Effector memory CD4-positive, alpha-beta T cell (primary cell): Measurements from ENCODE around the gene DDX4.

Source experiments
- DNase-seq, 3 donors: peaks; one replicate each; pipeline ENCODE4 v3.0.0-alpha.2; 2020
- H3K27ac ChIP-seq: 2 replicates; pipeline ENCODE4 v1.7.0; 2013; ENCODE audit warnings: mild to moderate bottlenecking, low read length, moderate library complexity; ENCODE audit not compliant: insufficient read depth, poor library complexity, severe bottlenecking
- H3K27me3 ChIP-seq: replicated peaks from 2 replicates; pipeline ENCODE4 v1.7.0; 2013; ENCODE audit warnings: mild to moderate bottlenecking, low read length; ENCODE audit not compliant: insufficient read depth, control insufficient read depth, poor library complexity, severe bottlenecking
- H3K36me3 ChIP-seq: 2 replicates; pipeline ENCODE4 v1.7.0; 2013; ENCODE audit warnings: mild to moderate bottlenecking, low read length, moderate library complexity; ENCODE audit not compliant: control insufficient read depth, insufficient read depth
- H3K4me1 ChIP-seq: 2 replicates; pipeline ENCODE4 v1.7.0; 2013; ENCODE audit warnings: low read length, mild to moderate bottlenecking; ENCODE audit not compliant: control insufficient read depth, insufficient read depth, poor library complexity, severe bottlenecking
- H3K4me3 ChIP-seq: 2 replicates; pipeline ENCODE4 v1.7.0; 2013; ENCODE audit warnings: low read length, low read depth, mild to moderate bottlenecking; ENCODE audit not compliant: insufficient read depth, poor library complexity, severe bottlenecking
- H3K9me3 ChIP-seq: 2 replicates; pipeline ENCODE4 v1.7.0; 2013; ENCODE audit warnings: mild to moderate bottlenecking, low read length, moderate library complexity; ENCODE audit not compliant: control insufficient read depth

Gene DDX4

GRCh38 chr5:55857247-55857640 is 119.4 kb downstream of the DDX4 start:
- Histone ChIP-seq H3K27me3 (no peaks in the 10 kb centered on the region), H3K9me3 (no peaks in the 10 kb centered on the region), H3K36me3 (no peaks in the 10 kb centered on the region), H3K4me1 (peaks cover 14% of the 10 kb centered on the region), H3K4me3 (no peak overlapping the region), H3K27ac (no peak overlapping the region)
- no peak for DNase-seq

- peaks cover 14% of the 10 kb centered on the region for H3K4me1 ChIP-seq
- no peaks in the 10 kb centered on the region for H3K27me3 ChIP-seq
- H3K27ac ChIP-seq: no peak overlapping the region
- no peak overlapping the region for H3K4me3 ChIP-seq
- H3K36me3 ChIP-seq: no peaks in the 10 kb centered on the region
- no peak for DNase-seq
- H3K9me3 ChIP-seq: no peaks in the 10 kb centered on the region
Observed at GRCh38 chr5:55858104-55858503, 120.2 kb downstream of the DDX4 start.

- H3K27me3 ChIP-seq: no peaks in the 10 kb centered on the region
- no peak overlapping the region for H3K27ac ChIP-seq
- no peak for DNase-seq
Observed at GRCh38 chr5:55860288-55860687, 122.4 kb downstream of the DDX4 start.

GRCh38 chr5:55860709-55861108 is 122.8 kb downstream of the DDX4 start:
- H3K4me1 ChIP-seq: peaks cover 14% of the 10 kb centered on the region
- DNase-seq: no peak

More at GRCh38 chr5:55860288-55860687, 122.4 kb downstream of the DDX4 start:
- Histone ChIP-seq H3K4me3 (no peak overlapping the region), H3K36me3 (no peaks in the 10 kb centered on the region), H3K4me1 (peaks cover 14% of the 10 kb centered on the region), H3K9me3 (no peaks in the 10 kb centered on the region)

GRCh38 chr5:55864606-55865541 is 127.0 kb downstream of the DDX4 start:
- H3K27ac ChIP-seq: no peak overlapping the region
- H3K27me3 ChIP-seq: no peaks in the 10 kb centered on the region
- H3K4me3 ChIP-seq: no peak overlapping the region
- H3K36me3 ChIP-seq: no peaks in the 10 kb centered on the region
- DNase-seq: no peak
- no peaks in the 10 kb centered on the region for H3K4me1 ChIP-seq
- no peaks in the 10 kb centered on the region for H3K9me3 ChIP-seq

More at GRCh38 chr5:55860709-55861108, 122.8 kb downstream of the DDX4 start:
- Histone ChIP-seq H3K36me3 (no peaks in the 10 kb centered on the region), H3K27me3 (no peaks in the 10 kb centered on the region), H3K27ac (no peak overlapping the region), H3K4me3 (no peak overlapping the region), H3K9me3 (no peaks in the 10 kb centered on the region)

GRCh38 chr5:55865831-55866230 is 128.0 kb downstream of the DDX4 start:
- H3K9me3 ChIP-seq: no peaks in the 10 kb centered on the region
- no peaks in the 10 kb centered on the region for H3K4me1 ChIP-seq
- H3K36me3 ChIP-seq: no peaks in the 10 kb centered on the region
- H3K27me3 ChIP-seq: no peaks in the 10 kb centered on the region
- H3K27ac ChIP-seq: no peak overlapping the region
- DNase-seq: no peak
- no peak overlapping the region for H3K4me3 ChIP-seq

GRCh38 chr5:55866485-55866884 is 128.6 kb downstream of the DDX4 start:
- H3K4me1 ChIP-seq: no peaks in the 10 kb centered on the region
- H3K27me3 ChIP-seq: no peaks in the 10 kb centered on the region
- H3K27ac ChIP-seq: no peak overlapping the region
- H3K9me3 ChIP-seq: no peaks in the 10 kb centered on the region
- no peaks in the 10 kb centered on the region for H3K36me3 ChIP-seq
- DNase-seq: no peak
- H3K4me3 ChIP-seq: no peak overlapping the region
